HG03460 (cell line): ENCODE results near the gene AMBRA1.
"Not testable (repeated sequence)": the region's sequence is repeated elsewhere in the genome, so short reads cannot be mapped to it uniquely, and the experiment has no call there.

Experiments used
- ATAC-seq: cut with Tn5 transposase; IDR thresholded peaks from one replicate; pipeline ENCODE4 v1.9.1; 2021; ENCODE audit not compliant: unreplicated experiment

The AMBRA1 gene

GRCh38 chr11:46615756-46616155, 21.9 kb upstream of the AMBRA1 start:
- no peak for ATAC-seq

- ATAC-seq = no peak
These were observed 18.5 kb upstream of the AMBRA1 start for GRCh38 chr11:46612326-46612725.

- no peak for ATAC-seq
These were observed 17.9 kb upstream of the AMBRA1 start for GRCh38 chr11:46611526-46612304.

GRCh38 chr11:46609386-46609785, 15.6 kb upstream of the AMBRA1 start:
- ATAC-seq = no peak

GRCh38 chr11:46607516-46607915, 13.7 kb upstream of the AMBRA1 start:
- no peak for ATAC-seq

- no peak for ATAC-seq
These were observed 11.0 kb upstream of the AMBRA1 start for GRCh38 chr11:46604796-46605195.

GRCh38 chr11:46603704-46604308, 10.0 kb upstream of the AMBRA1 start:
- no peak for ATAC-seq

- ATAC-seq = no peak
These were observed 7.3 kb upstream of the AMBRA1 start for GRCh38 chr11:46601129-46601528.

- no peak for ATAC-seq
These were observed 6.6 kb upstream of the AMBRA1 start for GRCh38 chr11:46600194-46600960.

GRCh38 chr11:46599340-46600193, 5.7 kb upstream of the AMBRA1 start:
- no peak for ATAC-seq

- no peak for ATAC-seq
These were observed 3.9 kb upstream of the AMBRA1 start for GRCh38 chr11:46597609-46598219.

- no peak for ATAC-seq
These were observed 3.3 kb upstream of the AMBRA1 start for GRCh38 chr11:46597155-46597554.

GRCh38 chr11:46594785-46595184, 962 bp upstream of the AMBRA1 start:
- ATAC-seq = no peak

GRCh38 chr11:46594374-46594700, 514 bp upstream of the AMBRA1 start:
- no peak for ATAC-seq

- ATAC-seq = no peak
These were observed 2.9 kb downstream of the AMBRA1 start for GRCh38 chr11:46590740-46591605.

GRCh38 chr11:46588915-46589314, 4.9 kb downstream of the AMBRA1 start:
- no peak for ATAC-seq

- ATAC-seq = no peak
These were observed 5.7 kb downstream of the AMBRA1 start for GRCh38 chr11:46588131-46588530.

- not testable (repeated sequence) for ATAC-seq
These were observed 10.3 kb downstream of the AMBRA1 start for GRCh38 chr11:46583513-46583912.

- ATAC-seq = no peak
These were observed 11.2 kb downstream of the AMBRA1 start for GRCh38 chr11:46582588-46582987.

- ATAC-seq = no peak
These were observed 16.8 kb downstream of the AMBRA1 start for GRCh38 chr11:46577058-46577457.
